ENCODE results near the gene RARRES1. TPM values are rescaled to one million over a fixed set of nuclear protein-coding genes. Genes with fewer than 3 reads are reported as not detected.
"Not testable (repeated sequence)": the region's sequence is repeated elsewhere in the genome, so short reads cannot be mapped to it uniquely, and the experiment has no call there.

RARRES1 gene
- total RNA-seq, 1 donor from 2014 or later = 1.7 TPM

- Mint-ChIP-seq H3K4me3 (ENCODE audit: unreplicated experiment) (no peak overlapping the region), H3K36me3 (ENCODE audit: unreplicated experiment) (no peaks in the 10 kb centered on the region), H3K27me3 (ENCODE audit: unreplicated experiment) (peaks cover 4% of the 10 kb centered on the region), H3K4me1 (ENCODE audit: low read depth, unreplicated experiment) (no peaks in the 10 kb centered on the region), H3K27ac (ENCODE audit: unreplicated experiment) (no peak overlapping the region), H3K9me3 (ENCODE audit: unreplicated experiment) (peaks cover 1% of the 10 kb centered on the region)
- no peak for TF ChIP-seq CTCF (IDR thresholded peaks at IDR 0.05; ENCODE audit: partially characterized antibody, unreplicated experiment)
- no peak for DNase-seq
These were observed 29.3 kb downstream of the RARRES1 start for GRCh38 chr3:158702815-158703481.

GRCh38 chr3:158701420-158702065 lies 30.7 kb downstream of the RARRES1 start:
- H3K4me3 Mint-ChIP-seq (ENCODE audit: unreplicated experiment) = no peak overlapping the region
- no peak for TF ChIP-seq CTCF (IDR thresholded peaks at IDR 0.05; ENCODE audit: partially characterized antibody, unreplicated experiment)
- peaks cover 1% of the 10 kb centered on the region for H3K9me3 Mint-ChIP-seq (ENCODE audit: unreplicated experiment)
- no peak for DNase-seq
- H3K4me1 Mint-ChIP-seq (ENCODE audit: low read depth, unreplicated experiment) = no peaks in the 10 kb centered on the region
- peaks cover 5% of the 10 kb centered on the region for H3K27me3 Mint-ChIP-seq (ENCODE audit: unreplicated experiment)
- H3K36me3 Mint-ChIP-seq (ENCODE audit: unreplicated experiment) = no peaks in the 10 kb centered on the region
- H3K27ac Mint-ChIP-seq (ENCODE audit: unreplicated experiment) = no peak overlapping the region

GRCh38 chr3:158700559-158700958 lies 31.7 kb downstream of the RARRES1 start:
- no peak for TF ChIP-seq CTCF (IDR thresholded peaks at IDR 0.05; ENCODE audit: partially characterized antibody, unreplicated experiment)

GRCh38 chr3:158696618-158697017 lies 35.6 kb downstream of the RARRES1 start:
- H3K36me3 Mint-ChIP-seq (ENCODE audit: unreplicated experiment) = no peaks in the 10 kb centered on the region
- peaks cover 2% of the 10 kb centered on the region for H3K27me3 Mint-ChIP-seq (ENCODE audit: unreplicated experiment)
- no peak overlapping the region for H3K27ac Mint-ChIP-seq (ENCODE audit: unreplicated experiment)
- no peaks in the 10 kb centered on the region for H3K9me3 Mint-ChIP-seq (ENCODE audit: unreplicated experiment)
- no peaks in the 10 kb centered on the region for H3K4me1 Mint-ChIP-seq (ENCODE audit: low read depth, unreplicated experiment)
- H3K4me3 Mint-ChIP-seq (ENCODE audit: unreplicated experiment) = no peak overlapping the region
- TF ChIP-seq CTCF (IDR thresholded peaks at IDR 0.05; ENCODE audit: partially characterized antibody, unreplicated experiment) = no peak
- DNase-seq = no peak

More at GRCh38 chr3:158700559-158700958, 31.7 kb downstream of the RARRES1 start:
- Mint-ChIP-seq H3K4me1 (ENCODE audit: low read depth, unreplicated experiment) (no peaks in the 10 kb centered on the region), H3K27me3 (ENCODE audit: unreplicated experiment) (peaks cover 2% of the 10 kb centered on the region), H3K4me3 (ENCODE audit: unreplicated experiment) (no peak overlapping the region), H3K36me3 (ENCODE audit: unreplicated experiment) (no peaks in the 10 kb centered on the region), H3K27ac (ENCODE audit: unreplicated experiment) (no peak overlapping the region), H3K9me3 (ENCODE audit: unreplicated experiment) (peaks cover 1% of the 10 kb centered on the region)
- no peak for DNase-seq

- not testable (repeated sequence) for H3K4me3 Mint-ChIP-seq (ENCODE audit: unreplicated experiment); H3K4me1 Mint-ChIP-seq (ENCODE audit: low read depth, unreplicated experiment); H3K27ac Mint-ChIP-seq (ENCODE audit: unreplicated experiment); H3K9me3 Mint-ChIP-seq (ENCODE audit: unreplicated experiment); H3K27me3 Mint-ChIP-seq (ENCODE audit: unreplicated experiment); DNase-seq; H3K36me3 Mint-ChIP-seq (ENCODE audit: unreplicated experiment)
These were observed 38.3 kb downstream of the RARRES1 start for GRCh38 chr3:158693866-158694456.
